ENCODE measurements around the gene MYOM3. TPM values are rescaled to one million over a fixed set of nuclear protein-coding genes. Genes with fewer than 3 reads are reported as not detected.

Gene MYOM3
- total RNA-seq, 1 donor from 2014 or later: 0.42 TPM

DNA sequence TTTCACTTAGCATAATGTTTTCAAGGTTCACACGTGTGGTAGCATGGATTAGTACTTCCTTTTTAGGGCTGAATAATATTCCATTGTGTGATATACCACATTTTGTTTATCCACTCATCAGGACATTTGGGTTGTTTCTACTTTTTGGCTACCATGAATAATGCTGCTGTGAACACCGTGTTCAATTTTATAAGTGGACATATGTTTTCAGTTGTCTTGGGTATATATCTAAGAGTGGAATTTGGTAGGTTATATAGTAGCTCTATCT, 27.2 kb upstream of the MYOM3 start:
- no peak for DNase-seq (ENCODE audit: low spot score)

DNA sequence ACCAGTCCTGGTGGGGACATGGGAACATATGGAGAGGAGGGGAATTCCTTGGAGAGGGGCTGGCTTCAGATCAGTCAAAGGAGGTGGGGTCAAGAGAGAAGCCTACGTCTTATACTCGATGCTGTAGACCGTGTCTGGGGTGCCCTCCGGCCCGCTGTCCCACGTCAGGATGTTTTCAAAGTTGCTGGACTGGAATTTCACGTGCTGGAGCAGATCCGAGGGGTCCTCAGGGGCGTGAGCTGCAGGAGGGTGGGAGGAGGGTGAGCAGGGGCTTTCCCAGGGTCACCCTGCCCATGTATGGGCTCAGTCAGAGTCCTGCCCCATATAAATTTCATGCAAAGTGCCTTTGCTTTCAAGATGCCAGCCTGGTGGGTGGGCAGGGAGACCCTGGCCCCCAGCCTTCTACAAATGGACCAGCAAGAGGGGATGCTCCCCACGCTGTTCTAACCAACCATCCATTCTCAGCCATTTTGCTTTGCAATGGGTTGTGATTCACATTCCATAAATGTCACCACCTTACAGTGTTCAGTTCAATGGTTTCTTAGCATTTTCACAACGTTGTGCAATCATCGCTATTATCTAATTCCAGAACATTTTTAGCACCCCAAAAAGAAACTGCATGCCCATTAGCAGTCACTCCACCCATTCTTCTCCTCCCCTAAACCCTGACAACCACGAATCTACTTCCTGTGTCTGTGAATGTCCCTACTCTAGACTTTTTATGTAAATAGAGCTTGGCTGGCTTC, 26.7 kb upstream of the MYOM3 start:
- DNase-seq (ENCODE audit: low spot score): no peak

DNA sequence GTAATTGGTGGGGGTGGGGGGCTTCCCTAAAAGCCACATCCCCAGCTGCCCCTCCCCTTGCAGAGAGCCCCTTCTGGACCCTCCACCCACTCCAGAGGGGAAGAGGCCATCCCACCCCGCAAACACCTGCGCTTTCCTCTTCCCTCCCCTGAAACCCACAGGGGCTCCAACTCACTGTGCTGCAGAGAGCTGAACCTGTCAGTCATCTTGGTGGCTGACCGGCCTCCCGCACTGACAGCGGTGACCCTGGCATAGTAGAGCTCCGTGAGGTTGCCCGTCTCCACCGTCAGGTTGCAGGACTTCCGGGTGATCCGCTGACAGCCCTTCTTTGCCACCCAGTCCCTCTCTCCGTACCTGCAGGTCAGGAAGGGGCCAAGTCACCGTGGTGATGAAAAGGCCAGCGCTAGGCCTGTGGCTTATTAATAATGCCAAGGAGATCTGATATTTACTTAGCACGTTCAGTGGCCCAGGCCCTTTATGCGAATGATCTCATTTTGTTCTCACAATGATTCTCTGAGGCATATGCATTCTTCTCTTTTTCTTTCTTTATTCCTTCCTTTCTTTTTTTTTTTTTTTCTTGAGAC, 25.1 kb upstream of the MYOM3 start:
- no peak for DNase-seq (ENCODE audit: low spot score)

DNA sequence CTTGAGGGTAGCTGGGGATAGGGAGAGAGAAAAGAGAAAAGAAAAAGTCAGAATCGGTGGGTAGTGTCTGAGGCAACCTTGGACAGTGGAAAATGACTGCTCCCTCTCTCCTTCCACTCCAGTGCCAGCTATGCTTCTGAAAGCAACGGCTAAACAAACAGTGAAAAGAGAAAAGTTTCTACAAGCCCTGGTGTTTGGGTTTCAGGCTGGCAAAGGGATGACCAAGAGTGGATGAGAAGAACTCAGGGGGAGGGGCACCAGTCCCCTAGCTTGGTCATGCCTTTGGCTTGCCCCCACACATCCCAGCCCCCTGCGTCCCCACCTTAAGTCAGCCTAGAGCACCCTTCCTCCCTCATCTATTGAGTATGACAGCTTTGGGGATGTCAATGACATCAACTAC, 22.4 kb upstream of the MYOM3 start:
- no peak for DNase-seq (ENCODE audit: low spot score)

DNA sequence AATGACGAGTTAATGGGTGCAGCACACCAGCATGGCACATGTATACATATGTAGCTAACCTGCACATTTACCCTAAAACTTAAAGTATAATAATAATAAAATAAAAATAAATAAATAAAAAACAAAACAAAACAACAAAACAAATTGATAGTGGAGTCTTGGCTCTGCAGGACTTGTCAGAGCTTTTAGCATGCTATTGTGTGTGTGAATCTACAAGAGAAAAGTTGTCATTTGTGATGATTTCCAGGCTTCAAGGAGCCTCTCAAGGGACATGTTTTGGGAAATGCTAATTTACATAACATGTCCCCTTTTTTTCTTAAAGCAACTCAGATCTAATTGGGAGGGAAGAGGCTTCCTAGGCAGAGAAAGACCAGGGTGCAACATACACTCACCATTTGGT, 21.9 kb upstream of the MYOM3 start:
- DNase-seq (ENCODE audit: low spot score): no peak

GRCh38 chr1:24130385-24130784, 18.4 kb upstream of the MYOM3 start:
- no peak for DNase-seq (ENCODE audit: low spot score)

- DNase-seq (ENCODE audit: low spot score): no peak
Observed at GRCh38 chr1:24127801-24128363, 15.9 kb upstream of the MYOM3 start.

- DNase-seq (ENCODE audit: low spot score): no peak
Observed at GRCh38 chr1:24127134-24127800, 15.3 kb upstream of the MYOM3 start.

DNA sequence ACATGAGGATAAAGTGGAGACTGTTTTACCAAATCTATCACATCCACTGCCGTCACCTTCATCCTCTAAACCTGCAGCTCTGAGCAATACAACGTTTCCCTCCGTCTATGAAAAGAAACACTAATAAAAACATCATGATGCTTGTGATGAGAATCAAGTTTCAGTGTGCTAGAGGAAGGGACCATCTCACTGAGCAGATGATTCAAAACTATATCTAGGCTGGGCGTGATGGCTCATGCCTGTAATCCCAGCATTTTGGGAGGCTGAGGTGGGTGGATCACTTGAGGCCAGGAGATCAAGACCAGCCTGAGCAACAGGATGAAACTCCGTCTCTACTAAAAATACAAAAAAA, 14.7 kb upstream of the MYOM3 start:
- DNase-seq (ENCODE audit: low spot score): peak; percentile 1

DNA sequence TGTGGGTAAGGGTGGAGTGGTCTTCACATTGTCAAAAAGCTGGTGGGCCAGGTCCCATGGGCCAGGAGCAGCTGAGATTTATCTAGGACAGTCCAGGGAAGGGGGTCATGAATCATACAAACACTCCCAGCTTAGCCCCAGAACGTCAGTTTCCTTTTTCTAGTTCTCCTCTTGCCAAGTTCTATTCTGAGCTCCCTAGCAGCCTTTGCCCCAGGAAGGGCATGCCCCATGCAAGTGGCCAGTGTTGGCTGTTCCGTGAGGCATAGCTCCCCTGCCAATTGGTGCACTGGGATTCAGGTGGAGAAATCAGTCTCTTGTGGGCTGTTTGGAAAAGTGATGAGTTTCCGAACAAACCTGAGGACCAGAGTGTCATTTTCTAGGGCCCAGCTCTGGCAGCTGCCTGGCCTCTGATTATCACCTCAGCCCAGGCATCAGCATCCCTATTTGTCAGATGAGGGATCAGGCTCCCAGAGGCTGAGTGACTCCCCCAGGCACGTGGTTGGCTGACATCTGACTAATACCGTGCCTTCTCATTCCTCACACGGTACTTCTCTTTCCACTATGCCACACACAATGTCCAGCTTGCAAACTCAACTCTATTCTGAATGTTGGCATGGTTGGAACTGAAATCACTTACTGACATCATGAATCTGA, 14.2 kb upstream of the MYOM3 start:
- no peak for DNase-seq (ENCODE audit: low spot score)

- DNase-seq (ENCODE audit: low spot score): no peak
Observed at GRCh38 chr1:24125456-24125855, 13.5 kb upstream of the MYOM3 start.

DNA sequence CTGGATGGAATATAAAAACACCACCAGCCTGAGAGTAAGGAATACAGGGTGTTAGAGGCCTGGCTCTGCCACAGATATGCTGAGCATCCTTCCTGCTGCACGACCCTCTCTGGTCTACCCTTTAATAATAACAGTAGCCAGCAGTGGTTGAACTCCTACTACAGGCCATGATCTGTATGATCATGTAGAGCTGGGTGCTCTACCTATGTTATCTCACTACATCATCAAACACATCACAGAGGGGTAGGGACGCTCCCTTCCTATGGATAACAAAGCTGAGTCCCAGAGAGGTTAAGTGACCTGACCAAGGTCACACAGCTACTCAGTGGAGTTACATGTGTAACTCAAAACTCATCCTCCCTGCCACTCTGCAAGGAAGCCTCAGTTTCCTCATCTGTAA, 13.0 kb upstream of the MYOM3 start:
- DNase-seq (ENCODE audit: low spot score): no peak

DNA sequence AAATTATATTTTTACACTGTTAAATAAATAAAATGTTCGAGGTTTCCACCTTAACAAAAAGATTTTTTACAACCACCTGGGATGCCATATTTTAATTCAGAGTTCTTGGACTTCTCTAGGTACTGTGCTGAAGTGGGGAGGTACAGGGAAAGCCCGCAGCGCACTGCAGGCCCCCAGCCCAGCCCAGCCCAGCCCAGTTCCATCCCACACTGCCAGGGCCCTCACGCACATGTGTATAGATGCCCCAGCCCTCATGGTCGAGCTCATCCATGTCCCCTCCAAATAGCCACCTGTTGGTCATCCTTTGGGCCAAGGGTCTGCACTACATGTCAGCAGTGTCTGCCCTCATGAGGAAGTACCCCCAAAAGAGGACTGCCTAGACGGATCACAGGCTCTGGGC, 11.7 kb upstream of the MYOM3 start:
- no peak for DNase-seq (ENCODE audit: low spot score)

GRCh38 chr1:24122776-24123175, 10.8 kb upstream of the MYOM3 start:
- DNase-seq (ENCODE audit: low spot score): no peak

GRCh38 chr1:24121406-24121805, 9.5 kb upstream of the MYOM3 start:
- no peak for DNase-seq (ENCODE audit: low spot score)

DNA sequence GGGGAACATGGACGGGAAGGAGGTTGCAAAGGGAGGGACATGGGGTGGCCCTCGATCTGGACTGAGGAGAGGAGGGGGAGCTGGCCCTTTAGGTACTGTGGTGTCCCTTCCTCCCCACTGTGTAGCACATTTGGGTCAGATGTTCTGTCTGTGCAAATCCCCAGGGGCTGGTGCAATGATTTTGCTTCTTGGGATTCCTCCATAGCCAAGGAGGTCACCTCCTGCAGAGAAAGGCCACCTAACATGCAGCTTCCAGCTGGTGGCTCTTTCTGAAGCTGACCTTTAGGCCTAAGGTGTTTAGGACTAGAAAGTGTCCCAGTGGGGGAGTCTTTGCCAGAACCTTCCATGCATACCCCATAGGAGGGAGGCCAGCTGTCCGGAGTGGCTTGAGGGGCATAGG, 9.0 kb upstream of the MYOM3 start:
- DNase-seq (ENCODE audit: low spot score): no peak

DNA sequence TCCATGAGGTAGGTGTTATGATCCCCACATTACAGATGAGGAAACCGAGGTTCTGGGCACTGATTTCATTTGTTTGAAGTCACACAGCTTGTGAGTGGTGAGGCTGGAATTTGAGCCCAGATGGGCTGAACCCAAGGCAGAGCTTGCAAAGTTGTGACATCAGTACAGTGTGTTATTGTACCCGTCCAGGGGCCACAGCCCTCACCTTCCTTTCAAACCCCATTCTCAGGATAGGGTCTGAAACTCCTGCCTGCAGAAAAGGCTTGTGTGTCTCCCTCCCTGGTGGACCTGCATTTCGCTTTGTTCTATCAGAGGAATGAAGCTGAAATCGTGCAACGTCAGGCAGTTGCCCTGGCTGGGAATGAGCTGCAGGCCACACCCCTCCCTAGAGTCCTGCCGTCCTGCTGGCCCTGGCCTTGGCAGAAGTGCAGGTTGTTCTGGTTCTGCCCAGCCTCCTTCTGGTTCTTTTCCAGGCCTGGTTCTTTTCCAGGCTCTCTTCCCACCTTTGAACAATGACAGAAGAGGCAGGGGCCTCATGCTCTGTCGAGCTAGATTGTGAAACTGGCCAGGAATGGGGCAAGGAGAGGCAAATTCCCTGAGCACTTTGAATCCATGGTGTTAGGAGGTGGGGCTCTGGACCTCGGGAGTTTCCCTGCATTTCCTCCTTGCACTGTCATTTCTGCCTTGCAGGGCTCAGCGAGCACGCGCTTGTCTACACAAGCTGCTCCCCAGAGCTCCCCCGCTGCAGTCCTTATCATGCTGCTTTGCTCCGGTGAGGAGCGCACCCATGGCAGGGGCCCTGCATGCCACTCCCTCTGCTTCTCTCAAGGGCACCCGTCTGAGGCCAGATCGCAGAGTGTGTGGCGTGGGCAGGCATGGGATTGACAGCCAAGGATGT, 8.2 kb upstream of the MYOM3 start:
- DNase-seq (ENCODE audit: low spot score): no peak

DNA sequence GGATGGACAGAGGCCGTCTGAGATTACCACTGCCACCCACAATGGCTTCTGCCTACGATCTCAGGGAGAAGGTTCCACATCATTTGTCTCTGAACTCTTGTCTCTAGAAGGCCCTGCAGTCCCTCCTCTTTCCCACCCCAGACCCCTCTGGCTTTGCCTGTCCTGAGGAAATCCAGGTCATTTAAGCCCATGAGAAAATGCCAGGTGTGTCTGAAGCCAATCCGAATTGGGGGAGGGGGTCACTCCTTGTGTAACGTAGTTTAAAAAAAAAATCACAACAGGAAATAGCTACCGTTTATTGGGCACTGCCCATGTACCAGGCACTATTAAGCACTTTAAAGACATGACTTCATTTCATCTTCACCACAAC, 7.5 kb upstream of the MYOM3 start:
- no peak for DNase-seq (ENCODE audit: low spot score)

DNA sequence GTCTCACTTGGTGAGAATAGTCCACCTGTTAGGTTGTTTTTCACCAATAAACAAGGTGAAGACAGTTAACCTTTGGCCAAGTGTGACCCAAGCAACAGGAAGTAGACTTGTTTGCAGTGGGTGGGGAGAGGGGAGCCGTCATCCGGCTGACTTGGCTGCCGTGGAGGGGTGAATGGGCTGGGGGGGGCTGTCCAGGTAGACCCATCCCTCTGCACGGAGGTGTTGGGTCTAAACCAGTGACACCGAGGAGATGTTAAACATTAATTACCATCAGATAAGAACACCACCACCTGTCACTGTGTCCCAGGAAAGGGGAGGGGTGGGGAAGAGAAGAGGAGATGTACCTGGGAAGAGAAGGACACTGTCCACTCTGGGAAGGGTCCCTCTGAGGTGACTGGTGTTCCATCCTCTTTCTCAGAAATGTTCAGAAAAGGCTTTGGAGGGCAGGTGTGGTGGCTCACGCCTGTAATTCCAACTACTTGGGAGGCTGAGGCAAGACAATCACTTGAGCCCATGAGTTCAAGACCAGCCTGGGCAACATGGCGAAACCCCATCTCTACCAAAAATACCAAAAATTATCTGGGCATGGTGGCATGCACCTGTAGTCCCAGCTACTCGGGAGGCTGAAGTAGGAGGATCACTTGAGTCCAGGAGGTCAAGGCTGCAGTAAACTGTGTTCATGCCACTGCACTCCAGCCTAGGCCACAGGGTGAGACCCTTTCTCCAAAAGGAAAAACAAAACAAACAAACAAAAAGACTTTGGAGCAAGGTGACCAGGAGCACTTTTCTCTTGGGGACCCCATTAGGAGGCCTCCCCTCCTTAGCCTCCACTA, 6.7 kb upstream of the MYOM3 start:
- DNase-seq (ENCODE audit: low spot score): no peak

DNA sequence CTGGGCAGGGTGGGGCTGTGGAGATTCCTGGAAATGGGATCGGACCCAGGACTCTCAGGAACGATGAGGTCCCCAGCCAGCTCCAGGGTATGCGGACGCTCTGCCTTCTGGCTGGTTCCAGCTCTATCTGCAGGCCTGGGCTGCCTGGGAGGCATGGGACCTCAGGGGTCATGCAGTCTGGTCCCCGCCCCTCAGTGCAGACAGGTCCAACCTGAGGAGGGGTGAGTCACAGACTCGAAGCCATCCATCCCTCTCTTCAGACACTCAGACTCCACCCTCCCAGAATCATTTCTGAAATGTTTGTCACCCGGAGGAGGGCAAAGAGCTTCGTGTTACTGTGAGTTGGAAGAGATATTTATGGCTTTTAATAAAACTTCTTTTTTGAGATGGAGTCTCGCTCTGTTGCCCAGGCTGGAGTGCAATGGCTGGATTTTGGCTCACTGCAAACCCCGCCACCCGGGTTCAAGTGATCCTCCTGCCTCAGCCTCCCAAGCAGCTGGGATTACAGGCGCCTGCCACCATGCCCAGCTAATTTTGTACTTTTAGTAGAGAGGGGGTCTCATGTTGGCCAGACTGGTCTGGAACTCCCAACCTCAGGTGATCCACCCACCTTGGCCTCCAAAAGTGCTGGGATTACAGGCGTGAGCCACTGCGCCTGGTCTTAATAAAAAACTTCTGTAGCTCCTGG, 5.9 kb upstream of the MYOM3 start:
- no peak for DNase-seq (ENCODE audit: low spot score)
